ENCODE results near the gene HECTD4.
"Not testable (repeated sequence)": the region's sequence is repeated elsewhere in the genome, so short reads cannot be mapped to it uniquely, and the experiment has no call there.

Gene HECTD4

DNA sequence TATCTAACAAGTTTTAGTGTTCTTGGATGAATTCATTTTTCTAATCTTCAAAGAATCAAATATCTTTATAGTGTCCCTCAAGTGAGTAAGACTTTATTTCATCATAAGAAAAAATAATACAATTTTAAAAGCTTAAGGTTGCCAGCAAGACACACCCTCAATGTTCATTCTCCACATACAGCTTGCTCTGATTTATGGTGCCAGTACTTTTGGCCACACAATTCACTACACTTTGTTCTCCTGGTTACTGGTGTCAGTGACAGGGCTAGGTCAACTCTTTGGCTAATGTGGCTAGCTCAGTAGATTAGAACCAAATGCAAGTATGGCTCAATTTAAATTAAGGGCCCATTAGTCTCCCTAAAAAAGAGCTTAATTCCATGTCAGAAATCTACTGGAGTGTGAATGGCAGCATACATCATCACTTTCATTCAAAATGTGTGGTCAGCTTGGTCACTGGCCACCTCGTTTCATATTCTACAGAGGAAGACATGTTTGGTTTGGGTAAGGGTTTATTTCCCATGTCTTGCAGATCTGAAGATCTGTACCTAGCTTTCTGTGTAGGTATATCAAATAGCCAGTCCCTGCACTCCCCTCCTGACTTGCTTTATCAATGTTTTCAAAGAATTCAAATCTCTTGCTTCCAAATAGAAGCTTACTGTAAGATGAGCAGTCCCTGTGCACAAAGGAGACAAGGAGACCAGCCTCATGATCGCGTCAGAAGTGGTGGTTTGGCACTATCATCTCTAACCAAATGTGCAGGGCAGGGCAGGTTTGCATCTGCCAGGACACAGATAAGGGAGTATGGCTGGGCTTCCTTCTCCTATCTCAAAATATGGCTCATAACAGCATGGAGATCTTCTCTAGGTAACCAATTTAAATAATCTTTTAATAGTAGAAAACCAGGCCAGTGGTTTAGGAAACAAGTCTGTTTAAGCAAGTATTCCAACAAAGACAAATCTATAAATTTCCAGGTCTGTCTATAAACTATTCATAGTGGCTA is 31.3 kb downstream of the HECTD4 start:
- TF ChIP-seq, protein P1, sequence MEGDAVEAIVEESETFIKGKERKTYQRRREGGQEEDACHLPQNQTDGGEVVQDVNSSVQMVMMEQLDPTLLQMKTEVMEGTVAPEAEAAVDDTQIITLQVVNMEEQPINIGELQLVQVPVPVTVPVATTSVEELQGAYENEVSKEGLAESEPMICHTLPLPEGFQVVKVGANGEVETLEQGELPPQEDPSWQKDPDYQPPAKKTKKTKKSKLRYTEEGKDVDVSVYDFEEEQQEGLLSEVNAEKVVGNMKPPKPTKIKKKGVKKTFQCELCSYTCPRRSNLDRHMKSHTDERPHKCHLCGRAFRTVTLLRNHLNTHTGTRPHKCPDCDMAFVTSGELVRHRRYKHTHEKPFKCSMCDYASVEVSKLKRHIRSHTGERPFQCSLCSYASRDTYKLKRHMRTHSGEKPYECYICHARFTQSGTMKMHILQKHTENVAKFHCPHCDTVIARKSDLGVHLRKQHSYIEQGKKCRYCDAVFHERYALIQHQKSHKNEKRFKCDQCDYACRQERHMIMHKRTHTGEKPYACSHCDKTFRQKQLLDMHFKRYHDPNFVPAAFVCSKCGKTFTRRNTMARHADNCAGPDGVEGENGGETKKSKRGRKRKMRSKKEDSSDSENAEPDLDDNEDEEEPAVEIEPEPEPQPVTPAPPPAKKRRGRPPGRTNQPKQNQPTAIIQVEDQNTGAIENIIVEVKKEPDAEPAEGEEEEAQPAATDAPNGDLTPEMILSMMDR (IDR thresholded peaks at IDR 0.05), result no peak
- TF ChIP-seq ZFX (IDR thresholded peaks at IDR 0.05; ENCODE audit: borderline replicate concordance), result no peak
- H3K27ac ChIP-seq, result no peak overlapping the region

DNA sequence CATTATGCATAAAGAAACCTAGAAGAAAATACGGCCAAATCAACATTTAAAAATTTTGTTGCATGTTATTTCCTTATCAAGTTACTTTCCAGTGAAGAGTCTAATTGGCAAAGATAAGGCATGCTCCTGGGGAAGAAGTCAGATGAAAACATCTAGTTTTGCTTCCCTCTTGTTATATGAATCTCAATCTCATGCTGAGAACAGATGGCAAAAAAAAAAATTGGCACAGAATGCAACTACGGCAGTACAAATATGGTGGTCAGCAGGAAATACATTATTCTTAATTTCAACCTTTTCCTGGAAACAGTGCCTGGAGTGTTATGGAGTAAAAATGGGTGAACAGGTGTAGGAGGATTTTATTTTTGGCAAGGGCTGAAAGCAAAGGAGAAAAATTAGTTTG is 32.8 kb downstream of the HECTD4 start:
- H3K27ac ChIP-seq, result no peak overlapping the region
- no peak for TF ChIP-seq ZFX (IDR thresholded peaks at IDR 0.05; ENCODE audit: borderline replicate concordance)
- TF ChIP-seq, protein P1 (IDR thresholded peaks at IDR 0.05), result no peak

DNA sequence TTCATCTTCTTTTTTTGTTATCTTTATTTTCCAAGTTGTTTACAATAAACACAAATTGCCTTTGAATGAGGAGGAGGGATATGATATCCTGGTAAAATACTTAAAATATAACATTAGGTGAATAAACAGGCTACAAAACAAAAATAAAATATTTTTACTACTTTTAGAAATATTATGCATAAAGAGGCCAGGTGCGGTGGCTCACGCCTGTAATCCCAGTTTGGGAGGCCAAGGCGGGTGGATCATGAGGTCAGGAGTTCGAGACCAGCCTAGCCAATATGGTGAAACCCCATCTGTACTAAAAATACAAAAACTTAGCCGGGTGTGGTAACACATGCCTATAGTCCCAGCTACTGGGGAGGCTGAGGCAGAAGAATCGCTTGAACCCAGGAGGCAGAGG is 33.3 kb downstream of the HECTD4 start:
- H3K27ac ChIP-seq, result not testable (repeated sequence)

DNA sequence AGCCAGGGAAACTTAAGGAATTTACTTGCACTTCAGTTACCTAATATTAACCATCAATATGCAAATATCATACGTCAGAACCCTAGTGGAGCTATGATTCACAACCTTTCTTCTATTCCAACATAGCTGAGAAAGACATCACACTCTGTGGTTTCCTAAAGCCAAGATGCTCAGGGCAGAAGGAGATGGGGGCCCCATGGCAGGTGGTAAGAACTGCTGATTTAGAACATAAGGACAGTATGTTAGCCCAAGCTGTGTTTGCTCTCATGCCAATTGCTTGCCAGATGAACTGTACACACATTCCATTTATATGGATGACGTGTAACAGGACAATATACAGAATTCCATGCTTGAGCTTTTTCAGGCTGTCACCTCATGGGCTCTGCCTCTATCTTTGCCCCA is 34.6 kb downstream of the HECTD4 start:
- TF ChIP-seq, protein P1 (IDR thresholded peaks at IDR 0.05), result no peak
- no peak for TF ChIP-seq ZFX (IDR thresholded peaks at IDR 0.05; ENCODE audit: borderline replicate concordance)
- no peak overlapping the region for H3K27ac ChIP-seq

DNA sequence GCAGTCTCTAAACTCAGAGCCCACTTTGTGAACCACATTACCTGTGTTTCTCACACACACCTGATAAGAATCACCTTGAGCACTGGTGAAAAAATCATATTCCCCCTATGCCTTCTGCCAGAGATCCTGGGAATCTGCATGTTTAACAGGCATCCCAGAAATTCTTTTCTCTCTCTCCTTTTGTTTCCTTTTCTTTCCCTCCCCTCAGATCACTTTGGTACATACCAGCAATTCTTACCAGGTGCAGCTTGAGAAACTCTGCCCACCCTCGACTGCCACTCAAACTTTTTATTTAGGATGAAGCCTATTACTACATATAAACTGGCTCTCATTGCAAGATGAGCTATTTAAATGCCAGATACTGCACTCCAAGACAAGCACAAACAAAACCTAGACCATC is 36.0 kb downstream of the HECTD4 start:
- no peak for TF ChIP-seq ZFX (IDR thresholded peaks at IDR 0.05; ENCODE audit: borderline replicate concordance)
- TF ChIP-seq, protein P1 (IDR thresholded peaks at IDR 0.05), result no peak
- H3K27ac ChIP-seq, result no peak overlapping the region

DNA sequence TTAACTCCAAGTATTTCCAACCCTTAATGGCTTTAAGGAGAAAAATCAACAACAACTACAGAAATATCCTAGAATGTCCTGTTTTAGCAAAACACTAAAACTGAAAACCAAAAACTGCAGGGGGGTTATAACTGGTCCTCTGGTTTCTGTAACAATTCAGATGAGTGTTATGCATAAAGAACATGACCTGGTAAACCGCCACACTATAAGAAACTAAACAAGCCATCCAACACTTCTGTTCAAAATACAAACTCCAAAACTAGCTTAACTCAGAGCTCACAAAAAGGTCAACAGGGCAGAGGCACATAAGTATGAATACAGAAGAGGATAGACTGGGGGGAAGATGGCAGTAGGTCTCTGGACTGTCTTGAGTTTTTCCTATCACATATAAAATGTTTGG is 38.0 kb downstream of the HECTD4 start:
- TF ChIP-seq ZFX (IDR thresholded peaks at IDR 0.05; ENCODE audit: borderline replicate concordance), result no peak
- TF ChIP-seq, protein P1 (IDR thresholded peaks at IDR 0.05), result no peak
- no peak overlapping the region for H3K27ac ChIP-seq

DNA sequence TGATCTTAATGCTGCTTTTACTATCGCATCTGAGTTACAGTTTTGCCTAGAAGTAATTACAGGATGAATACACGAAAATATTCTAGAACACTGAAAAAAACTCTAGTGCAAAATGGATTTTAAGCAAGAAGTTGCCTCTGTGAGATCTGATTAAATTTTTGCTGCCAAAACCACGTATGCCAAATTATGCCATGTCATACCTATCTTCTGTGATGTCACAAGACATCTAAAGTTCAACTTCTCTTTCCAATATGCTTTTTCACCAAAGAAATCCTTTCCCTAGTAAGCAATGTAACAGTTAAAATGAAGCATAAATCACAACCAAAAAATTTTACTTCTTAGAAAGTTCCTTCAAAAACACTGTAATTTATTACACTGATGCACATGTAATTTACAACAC is 39.6 kb downstream of the HECTD4 start:
- no peak overlapping the region for H3K27ac ChIP-seq
- TF ChIP-seq, protein P1 (IDR thresholded peaks at IDR 0.05), result no peak
- no peak for TF ChIP-seq ZFX (IDR thresholded peaks at IDR 0.05; ENCODE audit: borderline replicate concordance)
